GM12878 (cell line): Measurements from ENCODE around the gene LRRC66.

Source experiments
- POLR2A ChIP-seq: IDR thresholded peaks from 2 replicates; pipeline ENCODE4 v1.6.1; 2011; ENCODE audit warnings: low read depth, mild to moderate bottlenecking, low read length
- ZNF24 ChIP-seq: fragments of 450-650 bp; IDR thresholded peaks from 2 replicates; pipeline ENCODE4 v1.6.1; 2017; ENCODE audit warnings: antibody characterized with exemption, mild to moderate bottlenecking

DNA sequence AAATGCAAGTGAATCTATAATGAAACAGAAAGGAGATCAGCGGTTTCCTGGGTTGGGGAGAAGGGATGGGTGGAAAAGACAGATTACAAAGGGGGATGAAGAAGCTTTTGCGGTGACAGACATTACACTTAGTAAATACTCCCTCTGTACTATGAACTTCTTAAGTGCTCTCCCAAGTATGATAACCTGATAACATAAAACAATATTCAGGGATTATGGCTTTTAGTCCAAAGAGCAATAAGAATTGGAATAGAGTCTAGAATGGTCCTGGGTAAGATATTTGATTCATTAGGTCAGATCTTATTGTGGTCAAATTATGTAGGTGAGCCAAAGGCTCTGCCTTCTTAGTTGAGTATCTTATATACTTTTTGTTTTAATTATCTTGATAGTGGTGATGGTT is 9.2 kb downstream of the LRRC66 start:
- TF ChIP-seq POLR2A (no peak), ZNF24 (no peak)
